NCI-H460 (cell line): ENCODE results near the gene GDI1. TPM values are rescaled to one million over a fixed set of nuclear protein-coding genes. Genes with fewer than 3 reads are reported as not detected.

Source experiments
- small RNA-seq, 2 experiments: library from RNA; depleted of rRNA; stranded (forward); fragments of <200 nt; gene quantifications; one replicate each; pipeline ENCODE3, GENCODE V24; 2014
- total RNA-seq: library from RNA; depleted of rRNA; stranded (reverse); fragments of >200 nt; shearing (Covaris generic); gene quantifications from 2 replicates; pipeline ENCODE4 v1.2.3, GENCODE V29; 2014; rRNA removed

GDI1 gene
- total RNA-seq, 1 experiment from 2014 or later = 117 TPM

Small RNA genes lying within 50 kb of the gene (small RNA-seq; reads per million reads assigned to genes)
- gene MIR6858 = 0 reads per million in 2 experiments
- 0 reads per million in 2 experiments for gene SNORA70

Other genes with a start within 250 kb of the GDI1 start
- not detected in 2 replicates for gene OPN1MW2, start 217.4 kb upstream of the GDI1 start, total RNA-seq
- not detected in 2 replicates for gene OPN1MW3, start 179.6 kb upstream of the GDI1 start, total RNA-seq
- not detected in 2 replicates for gene TEX28, start 142.0 kb upstream of the GDI1 start, total RNA-seq
- not detected in 2 replicates for gene TKTL1, start 141.4 kb upstream of the GDI1 start, total RNA-seq
- 901 and 1,031 TPM in 2 replicates for gene FLNA, start 62.5 kb upstream of the GDI1 start, total RNA-seq
- 85.8 and 98.2 TPM in 2 replicates for gene EMD, start 57.9 kb upstream of the GDI1 start, total RNA-seq
- 5,948 and 7,043 TPM in 2 replicates for gene RPL10, start 38.8 kb upstream of the GDI1 start, total RNA-seq
- 45.8 and 48.9 TPM in 2 replicates for gene DNASE1L1, start 27.9 kb upstream of the GDI1 start, total RNA-seq
- gene TAFAZZIN, start 25.6 kb upstream of the GDI1 start, total RNA-seq = 43.7 and 53.6 TPM in 2 replicates
- 99.0 and 105 TPM in 2 replicates for gene ATP6AP1, start 8.5 kb upstream of the GDI1 start, total RNA-seq
- gene FAM50A, start 7.0 kb downstream of the GDI1 start, total RNA-seq = 62.2 and 67.5 TPM in 2 replicates
- 6.5 and 7.1 TPM in 2 replicates for gene PLXNA3, start 21.1 kb downstream of the GDI1 start, total RNA-seq
- gene LAGE3, start 42.1 kb downstream of the GDI1 start, total RNA-seq = 35.4 and 45.5 TPM in 2 replicates
- gene UBL4A, start 49.5 kb downstream of the GDI1 start, total RNA-seq = 93.2 and 97.7 TPM in 2 replicates
- 27.9 and 34.8 TPM in 2 replicates for gene SLC10A3, start 53.5 kb downstream of the GDI1 start, total RNA-seq
- gene FAM3A, start 79.1 kb downstream of the GDI1 start, total RNA-seq = 42.1 and 44.3 TPM in 2 replicates
- 369 and 378 TPM in 2 replicates for gene G6PD, start 109.7 kb downstream of the GDI1 start, total RNA-seq
- gene IKBKG, start 110.5 kb downstream of the GDI1 start, total RNA-seq = 33.2 and 37.9 TPM in 2 replicates
- not detected in 2 replicates for gene CTAG1A, start 148.0 kb downstream of the GDI1 start, total RNA-seq
- not detected in 2 replicates for gene CTAG1B, start 182.1 kb downstream of the GDI1 start, total RNA-seq
- gene CTAG2, start 216.4 kb downstream of the GDI1 start, total RNA-seq = not detected in 2 replicates